ENCODE measurements around the gene GSK3B.

Gene GSK3B

DNA sequence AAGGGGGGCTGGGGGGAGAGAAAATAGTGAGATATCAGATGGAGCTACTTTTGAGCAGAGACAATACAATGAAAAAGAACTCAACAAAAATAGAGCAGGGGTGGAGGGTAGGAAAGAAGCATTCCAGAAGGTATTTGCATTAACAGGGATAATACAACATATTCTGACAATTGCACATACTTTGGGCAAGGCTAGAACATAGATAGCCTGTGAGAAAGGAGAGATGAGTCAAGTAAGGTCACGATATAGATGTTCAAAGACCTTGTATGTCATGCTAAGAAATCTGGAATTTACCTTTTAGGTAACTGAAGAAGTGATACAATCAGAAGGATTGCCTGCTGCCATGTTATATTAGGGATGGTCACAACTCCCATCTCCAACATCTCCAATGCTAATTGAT, 155.2 kb downstream of the GSK3B start:
- Histone ChIP-seq H3K27ac (no peak overlapping the region), H3K4me3 (no peak overlapping the region)
- TF ChIP-seq, protein P1, sequence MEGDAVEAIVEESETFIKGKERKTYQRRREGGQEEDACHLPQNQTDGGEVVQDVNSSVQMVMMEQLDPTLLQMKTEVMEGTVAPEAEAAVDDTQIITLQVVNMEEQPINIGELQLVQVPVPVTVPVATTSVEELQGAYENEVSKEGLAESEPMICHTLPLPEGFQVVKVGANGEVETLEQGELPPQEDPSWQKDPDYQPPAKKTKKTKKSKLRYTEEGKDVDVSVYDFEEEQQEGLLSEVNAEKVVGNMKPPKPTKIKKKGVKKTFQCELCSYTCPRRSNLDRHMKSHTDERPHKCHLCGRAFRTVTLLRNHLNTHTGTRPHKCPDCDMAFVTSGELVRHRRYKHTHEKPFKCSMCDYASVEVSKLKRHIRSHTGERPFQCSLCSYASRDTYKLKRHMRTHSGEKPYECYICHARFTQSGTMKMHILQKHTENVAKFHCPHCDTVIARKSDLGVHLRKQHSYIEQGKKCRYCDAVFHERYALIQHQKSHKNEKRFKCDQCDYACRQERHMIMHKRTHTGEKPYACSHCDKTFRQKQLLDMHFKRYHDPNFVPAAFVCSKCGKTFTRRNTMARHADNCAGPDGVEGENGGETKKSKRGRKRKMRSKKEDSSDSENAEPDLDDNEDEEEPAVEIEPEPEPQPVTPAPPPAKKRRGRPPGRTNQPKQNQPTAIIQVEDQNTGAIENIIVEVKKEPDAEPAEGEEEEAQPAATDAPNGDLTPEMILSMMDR (IDR thresholded peaks at IDR 0.05): no peak
- no peak for DNase-seq (ENCODE audit: low spot score)

DNA sequence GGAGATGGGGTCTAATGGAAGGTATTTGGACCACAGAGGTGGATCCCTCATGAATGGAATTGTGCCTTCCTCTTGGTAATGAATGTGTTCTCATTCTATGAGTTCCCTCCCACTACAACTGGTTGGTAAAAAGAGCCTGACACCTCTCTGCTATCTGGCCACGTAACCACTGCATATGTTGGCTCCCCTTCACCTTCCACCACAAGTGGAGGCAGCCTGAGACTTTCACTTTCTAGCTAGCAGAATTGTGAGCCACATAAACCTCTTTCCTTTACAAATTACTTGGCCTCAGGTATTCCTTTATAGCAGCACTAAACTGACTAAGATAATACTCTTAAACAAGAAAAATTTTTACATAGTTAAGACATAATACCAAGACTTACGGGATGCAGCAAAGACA, 157.0 kb downstream of the GSK3B start:
- no peak for DNase-seq (ENCODE audit: low spot score)
- H3K4me3 ChIP-seq: no peak overlapping the region
- TF ChIP-seq, protein P1 (IDR thresholded peaks at IDR 0.05): no peak
- H3K27ac ChIP-seq: no peak overlapping the region

DNA sequence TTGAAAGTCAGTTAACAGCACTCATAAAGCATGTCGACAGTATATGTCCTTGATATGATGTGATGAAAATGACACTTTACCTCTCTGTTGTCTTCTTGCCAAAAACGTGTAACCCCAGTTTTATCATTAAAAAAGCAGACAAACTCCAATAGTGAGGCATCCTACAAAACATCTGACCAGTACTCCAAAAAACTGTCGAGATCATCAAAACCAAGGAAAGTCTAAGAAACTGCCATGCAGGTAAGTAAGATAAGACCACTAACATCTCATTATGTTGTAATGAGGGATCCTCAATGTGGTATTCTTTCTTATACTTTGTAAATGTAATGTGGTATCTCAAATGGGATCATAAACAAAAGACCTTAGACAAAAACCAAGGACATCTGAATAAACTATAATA, 160.0 kb downstream of the GSK3B start:
- TF ChIP-seq, protein P1 (IDR thresholded peaks at IDR 0.05): no peak
- no peak overlapping the region for H3K4me3 ChIP-seq
- DNase-seq (ENCODE audit: low spot score): no peak
- no peak overlapping the region for H3K27ac ChIP-seq

DNA sequence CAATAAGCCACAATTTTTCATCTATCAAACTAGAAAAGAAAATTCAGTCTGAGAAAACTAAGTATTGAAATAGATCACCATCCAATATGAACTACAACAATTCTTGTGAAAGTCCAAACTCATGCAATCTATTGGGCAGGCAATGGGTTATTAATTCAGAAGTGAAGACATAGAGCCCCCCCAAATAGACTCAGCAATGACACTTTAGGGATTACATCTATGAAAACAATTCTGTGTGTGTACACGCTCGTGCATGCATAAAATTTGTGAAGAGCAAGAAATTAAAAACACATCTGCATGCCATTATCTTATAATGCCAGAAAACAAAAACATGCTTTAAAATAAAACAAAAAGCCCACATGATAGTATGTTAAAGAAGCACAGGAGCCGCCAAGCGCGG, 161.0 kb downstream of the GSK3B start:
- no peak for DNase-seq (ENCODE audit: low spot score)
- no peak overlapping the region for H3K27ac ChIP-seq
- no peak overlapping the region for H3K4me3 ChIP-seq
- TF ChIP-seq, protein P1 (IDR thresholded peaks at IDR 0.05): no peak

DNA sequence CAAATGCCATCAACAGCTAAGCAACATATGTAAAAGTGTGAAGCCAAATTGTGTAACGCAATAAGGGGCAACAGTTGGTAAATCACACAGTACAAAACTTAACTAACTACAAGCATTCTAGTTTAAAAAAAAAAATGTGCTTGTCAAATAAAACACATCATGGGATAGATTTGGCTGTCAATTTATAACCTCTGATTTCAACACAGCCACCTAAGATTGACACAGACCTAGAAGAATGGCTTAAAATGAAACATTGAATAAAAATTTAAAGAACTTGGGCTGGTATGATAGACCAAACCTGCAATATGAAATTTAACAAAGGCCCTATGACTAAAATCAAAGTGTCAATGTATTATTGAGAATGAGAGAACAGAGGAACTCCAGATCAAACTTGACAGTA, 164.0 kb downstream of the GSK3B start:
- TF ChIP-seq, protein P1 (IDR thresholded peaks at IDR 0.05): no peak
- H3K4me3 ChIP-seq: no peak overlapping the region
- no peak overlapping the region for H3K27ac ChIP-seq
- DNase-seq (ENCODE audit: low spot score): no peak

DNA sequence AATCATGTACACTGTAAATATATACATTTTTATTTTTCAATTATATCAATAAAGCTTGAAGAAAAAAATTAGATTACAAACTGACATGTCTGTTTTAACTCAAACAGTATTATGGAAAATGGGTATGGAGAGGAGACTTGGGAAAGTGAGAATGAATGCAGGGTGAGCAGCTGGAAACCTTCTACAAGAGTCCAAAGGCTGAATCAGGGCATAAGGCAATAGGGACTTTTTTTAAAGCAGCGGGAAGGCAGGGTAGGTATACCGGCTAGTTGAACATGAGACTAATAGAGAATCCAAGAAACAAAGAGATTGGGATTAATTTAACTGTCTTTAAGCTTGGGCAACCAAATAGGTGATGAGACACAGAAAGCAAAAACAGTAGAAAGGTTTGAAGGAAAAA, 167.1 kb downstream of the GSK3B start:
- TF ChIP-seq, protein P1 (IDR thresholded peaks at IDR 0.05): no peak
- Histone ChIP-seq H3K27ac (no peak overlapping the region), H3K4me3 (no peak overlapping the region)
- no peak for DNase-seq (ENCODE audit: low spot score)

DNA sequence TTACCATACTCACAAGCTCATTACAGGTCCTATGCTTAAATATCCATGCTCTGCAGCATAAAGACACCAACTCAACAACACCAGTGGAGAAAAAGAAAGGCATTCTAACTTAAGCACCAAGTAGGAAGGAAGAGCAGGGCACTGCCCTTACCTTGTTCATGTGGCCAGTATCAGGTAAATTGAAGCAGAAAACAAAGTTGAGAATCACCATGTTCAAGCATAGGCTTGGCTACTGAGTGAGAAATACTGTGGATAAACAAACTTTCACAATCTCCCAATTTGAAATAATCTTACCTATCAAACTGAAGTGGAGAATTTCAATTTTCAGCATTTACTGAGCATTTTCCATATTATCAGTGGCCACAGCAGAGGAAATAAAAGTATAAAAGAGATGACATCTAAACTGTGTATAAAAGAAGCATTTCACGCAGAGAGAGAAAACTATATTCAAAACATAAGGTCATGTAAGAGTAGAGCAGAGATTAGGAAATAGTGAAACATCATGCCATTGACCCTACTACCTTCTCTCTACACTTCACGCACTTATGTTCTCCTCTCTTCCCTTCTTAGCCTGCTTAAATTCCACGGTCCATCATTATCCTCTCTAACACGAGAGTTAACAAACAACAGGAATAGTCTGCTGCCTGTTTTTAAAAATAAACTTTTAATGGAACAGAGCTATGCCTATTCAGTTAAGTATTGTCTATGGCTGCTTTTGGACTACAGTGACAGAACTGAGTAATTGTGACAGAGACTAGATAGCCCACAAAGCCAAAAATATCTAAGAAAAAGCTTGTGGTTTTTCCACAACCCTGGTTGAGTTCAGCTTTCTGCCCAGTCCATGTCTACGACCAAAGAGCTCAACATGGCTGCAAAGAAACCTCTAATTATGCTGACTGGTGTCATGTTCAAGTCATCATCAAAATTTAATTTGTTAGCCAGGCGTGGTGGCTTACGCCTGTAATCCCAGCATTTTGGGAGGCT, 169.8 kb downstream of the GSK3B start:
- TF ChIP-seq, protein P1 (IDR thresholded peaks at IDR 0.05): no peak
- no peak overlapping the region for H3K27ac ChIP-seq
- H3K4me3 ChIP-seq: no peak overlapping the region
- no peak for DNase-seq (ENCODE audit: low spot score)

Data from coronary artery (tissue), 2 donors.